Fibroblast of skin of left biceps (primary cell): ENCODE results near the gene NXT1.
"Not testable (repeated sequence)": the region's sequence is repeated elsewhere in the genome, so short reads cannot be mapped to it uniquely, and the experiment has no call there.

Experiments used
- DNase-seq, 2 experiments: peaks; one replicate each; pipeline ENCODE4 v3.0.0-alpha.2; 2013; ENCODE audit warnings: low read depth in 2 of 2

The NXT1 gene

GRCh38 chr20:23331450-23332350 lies 18.9 kb upstream of the NXT1 start:
- DNase-seq = no peak

- no peak for DNase-seq
Measured at GRCh38 chr20:23332467-23332866, 18.1 kb upstream of the NXT1 start.

- DNase-seq = no peak
Measured at GRCh38 chr20:23334111-23334510, 16.5 kb upstream of the NXT1 start.

GRCh38 chr20:23335521-23335920 lies 15.1 kb upstream of the NXT1 start:
- no peak for DNase-seq

GRCh38 chr20:23336476-23336875 lies 14.1 kb upstream of the NXT1 start:
- no peak for DNase-seq

- DNase-seq = no peak
Measured at GRCh38 chr20:23337312-23337711, 13.3 kb upstream of the NXT1 start.

GRCh38 chr20:23339986-23340385 lies 10.6 kb upstream of the NXT1 start:
- no peak for DNase-seq

GRCh38 chr20:23340524-23340923 lies 10.1 kb upstream of the NXT1 start:
- peak in 1 of 2 experiments; percentile 15 for DNase-seq

GRCh38 chr20:23341073-23341472 lies 9.5 kb upstream of the NXT1 start:
- DNase-seq = no peak

GRCh38 chr20:23343590-23343989 lies 7.0 kb upstream of the NXT1 start:
- DNase-seq = no peak

- DNase-seq = no peak
Measured at GRCh38 chr20:23344336-23344735, 6.3 kb upstream of the NXT1 start.

- DNase-seq = no peak
Measured at GRCh38 chr20:23346002-23346401, 4.6 kb upstream of the NXT1 start.

- no peak for DNase-seq
Measured at GRCh38 chr20:23347791-23348190, 2.8 kb upstream of the NXT1 start.

- not testable (repeated sequence) for DNase-seq
Measured at GRCh38 chr20:23348510-23348909, 2.1 kb upstream of the NXT1 start.

GRCh38 chr20:23349338-23350195 lies 1.0 kb upstream of the NXT1 start:
- peak in 1 of 2 experiments; percentile 33 for DNase-seq

GRCh38 chr20:23350904-23351838 lies 580 bp downstream of the NXT1 start:
- no peak for DNase-seq

- no peak for DNase-seq
Measured at GRCh38 chr20:23356203-23356602, 5.6 kb downstream of the NXT1 start.

- peak; percentile 98 to 99 for DNase-seq
Measured at GRCh38 chr20:23357767-23358562, 7.4 kb downstream of the NXT1 start.

GRCh38 chr20:23358563-23358906 lies 7.9 kb downstream of the NXT1 start:
- DNase-seq = no peak

- no peak for DNase-seq
Measured at GRCh38 chr20:23358923-23359593, 8.5 kb downstream of the NXT1 start.
